H9 (cell line): ENCODE data around the gene C11orf86. TPM values are rescaled to one million over a fixed set of nuclear protein-coding genes. Genes with fewer than 3 reads are reported as not detected.

Experiments
- DNase-seq: peaks from one replicate; pipeline ENCODE4 v3.0.0-alpha.2; 2017
- H2AFZ ChIP-seq: one replicate; pipeline ENCODE4 v1.6.1; 2013; ENCODE audit warnings: mild to moderate bottlenecking, low read length, control low read depth, moderate library complexity
- H2AK5ac ChIP-seq: 2 replicates; pipeline ENCODE4 v1.6.1; 2013; ENCODE audit warnings: low read length, control low read depth, mixed read lengths; ENCODE audit not compliant: insufficient read length
- H2BK120ac ChIP-seq: one replicate; pipeline ENCODE4 v1.6.1; 2013; ENCODE audit warnings: low read depth, mild to moderate bottlenecking, low read length, control low read depth, inconsistent platforms; ENCODE audit not compliant: poor library complexity, severe bottlenecking
- H2BK12ac ChIP-seq: 2 replicates; pipeline ENCODE4 v1.6.1; 2013; ENCODE audit warnings: low read length, control low read depth, mixed read lengths, low read depth; ENCODE audit not compliant: insufficient read length
- H2BK15ac ChIP-seq: 2 replicates; pipeline ENCODE4 v1.6.1; 2013; ENCODE audit warnings: low read depth, low read length, control low read depth
- H2BK20ac ChIP-seq: one replicate; pipeline ENCODE4 v1.6.1; 2013; ENCODE audit warnings: low read depth, mild to moderate bottlenecking, low read length, control low read depth, inconsistent platforms; ENCODE audit not compliant: poor library complexity, severe bottlenecking
- H2BK5ac ChIP-seq: 2 replicates; pipeline ENCODE4 v1.6.1; 2013; ENCODE audit warnings: low read length, control low read depth, mixed read lengths; ENCODE audit not compliant: insufficient read length
- H3K14ac ChIP-seq: 2 replicates; pipeline ENCODE4 v1.6.1; 2013; ENCODE audit warnings: low read length, control low read depth; ENCODE audit not compliant: insufficient read depth
- H3K18ac ChIP-seq: 2 replicates; pipeline ENCODE4 v1.6.1; 2013; ENCODE audit warnings: low read depth, mild to moderate bottlenecking, mixed read lengths, low read length, control low read depth; ENCODE audit not compliant: insufficient read length
- H3K23ac ChIP-seq: 2 replicates; pipeline ENCODE4 v1.6.1; 2013; ENCODE audit warnings: low read length, control low read depth, mixed read lengths, low read depth; ENCODE audit not compliant: insufficient read length
- H3K23me2 ChIP-seq: 2 replicates; pipeline ENCODE4 v1.6.1; 2013; ENCODE audit warnings: low read depth, mild to moderate bottlenecking, mixed read lengths, low read length, control low read depth; ENCODE audit not compliant: insufficient read length, poor library complexity, severe bottlenecking
- H3K27ac ChIP-seq: 2 replicates; pipeline ENCODE4 v1.5.1; 2013; ENCODE audit warnings: low read length, control low read depth, mixed read lengths, low read depth; ENCODE audit not compliant: insufficient read length
- H3K27me3 ChIP-seq: 2 replicates; pipeline ENCODE4 v1.6.1; 2013; ENCODE audit warnings: low read length, control low read depth, inconsistent platforms; ENCODE audit not compliant: insufficient read depth
- H3K4ac ChIP-seq: 2 replicates; pipeline ENCODE4 v1.6.1; 2013; ENCODE audit warnings: low read depth, mild to moderate bottlenecking, control low read depth, inconsistent platforms, low read length, moderate library complexity
- H3K4me1 ChIP-seq: 2 replicates; pipeline ENCODE4 v1.6.1; 2013; ENCODE audit warnings: low read length, control low read depth, inconsistent platforms; ENCODE audit not compliant: insufficient read depth
- H3K4me2 ChIP-seq: 2 replicates; pipeline ENCODE4 v1.6.1; 2013; ENCODE audit warnings: low read length, control low read depth, mixed read lengths; ENCODE audit not compliant: insufficient read length, insufficient read depth
- H3K56ac ChIP-seq: 2 replicates; pipeline ENCODE4 v1.6.1; 2013; ENCODE audit warnings: low read depth, mild to moderate bottlenecking, mixed read lengths, low read length, control low read depth; ENCODE audit not compliant: insufficient read length
- H3K79me1 ChIP-seq: 2 replicates; pipeline ENCODE4 v1.6.1; 2013; ENCODE audit warnings: low read depth, mild to moderate bottlenecking, moderate library complexity, low read length, control low read depth, inconsistent platforms; ENCODE audit not compliant: insufficient read depth, poor library complexity, severe bottlenecking
- H3K79me2 ChIP-seq: 2 replicates; pipeline ENCODE4 v1.6.1; 2013; ENCODE audit warnings: low read length, control low read depth, inconsistent platforms; ENCODE audit not compliant: insufficient read depth
- H3K9ac ChIP-seq: 2 replicates; pipeline ENCODE4 v1.6.1; 2013; ENCODE audit warnings: low read length, control low read depth, mixed read lengths; ENCODE audit not compliant: insufficient read length; ENCODE audit errors: extremely low read depth
- H3K9me3 ChIP-seq: one replicate; pipeline ENCODE4 v1.6.1; 2013; ENCODE audit warnings: low read depth, low read length, inconsistent platforms; ENCODE audit not compliant: control insufficient read depth
- H3T11ph ChIP-seq: one replicate; pipeline ENCODE4 v1.6.1; 2013; ENCODE audit warnings: mild to moderate bottlenecking, low read length, control low read depth, inconsistent platforms
- H4K20me1 ChIP-seq: one replicate; pipeline ENCODE4 v1.6.1; 2013; ENCODE audit not compliant: control insufficient read depth, insufficient read length, insufficient read depth
- H4K5ac ChIP-seq: 2 replicates; pipeline ENCODE4 v1.6.1; 2013; ENCODE audit warnings: low read depth, mild to moderate bottlenecking, mixed read lengths, low read length, control low read depth; ENCODE audit not compliant: insufficient read length
- H4K8ac ChIP-seq: replicated peaks from 2 replicates; pipeline ENCODE4 v1.6.1; 2013; ENCODE audit warnings: low read length, control low read depth, mixed read lengths, low read depth; ENCODE audit not compliant: insufficient read length
- H4K91ac ChIP-seq: 2 replicates; pipeline ENCODE4 v1.6.1; 2013; ENCODE audit warnings: low read depth, mild to moderate bottlenecking, moderate library complexity, mixed read lengths, low read length, control low read depth; ENCODE audit not compliant: insufficient read length
- H3K27ac Mint-ChIP-seq, 3 experiments: 2 replicates in 2 of 3; 3 replicates in 1 of 3; pipeline ENCODE4 v1.8.0; 2020 to 2021; ENCODE audit warnings: mixed read lengths in 3 of 3, mild to moderate bottlenecking in 1 of 3, moderate library complexity in 1 of 3
- H3K27me3 Mint-ChIP-seq: 2 replicates; pipeline ENCODE4 v1.8.0; 2021; ENCODE audit warnings: low read depth, mild to moderate bottlenecking, moderate library complexity, mixed read lengths
- H3K36me3 Mint-ChIP-seq, 3 experiments: 2 replicates in 2 of 3; 3 replicates in 1 of 3; pipeline ENCODE4 v1.8.0; 2020 to 2021; ENCODE audit warnings: low read depth in 3 of 3, mixed read lengths in 3 of 3; ENCODE audit not compliant: insufficient read depth in 1 of 3
- H3K4me1 Mint-ChIP-seq, 2 experiments: 2 replicates each; pipeline ENCODE4 v1.8.0; 2020; ENCODE audit warnings: mixed read lengths in 2 of 2
- H3K4me3 Mint-ChIP-seq, 2 experiments: 2 replicates in 1 of 2; 3 replicates in 1 of 2; pipeline ENCODE4 v1.8.0; 2020 to 2021; ENCODE audit warnings: mild to moderate bottlenecking in 2 of 2, mixed read lengths in 2 of 2, moderate library complexity in 1 of 2
- H3K9me3 Mint-ChIP-seq, 2 experiments: 2 replicates in 1 of 2; 3 replicates in 1 of 2; pipeline ENCODE4 v1.8.0; 2020; ENCODE audit warnings: mild to moderate bottlenecking in 2 of 2, mixed read lengths in 2 of 2, moderate library complexity in 1 of 2
- CTCF ChIP-seq: fragments of 200-600 bp; sonication (generic); conservative IDR thresholded peaks from 3 replicates; pipeline ENCODE4 v1.8.0; 2021; ENCODE audit warnings: antibody characterized with exemption, mild to moderate bottlenecking
- WGBS: extraction: QIAGEN DNeasy Blood & Tissue Kit; methylation state at CpG from one replicate; pipeline ENCODE4 v1.1.7; 2013; ENCODE audit warnings: missing lambda C conversion rate, low lambda C conversion rate, mixed read lengths; ENCODE audit not compliant: insufficient read length; ENCODE audit errors: extremely low coverage; 5-methylcytosine and 5-hydroxymethylcytosine counted together
- total RNA-seq: library from RNA; stranded (reverse); gene quantifications from 2 replicates; pipeline ENCODE4 v1.2.1, GENCODE V29; 2021

The C11orf86 gene
- total RNA-seq, 1 experiment from 2014 or later: not detected

GRCh38 chr11:66951135-66951534 is 24.0 kb upstream of the C11orf86 start:
- peak overlapping the region in 2 of 3 experiments; percentile 30 to 61; a peak in 3 of 7 replicates for H3K27ac Mint-ChIP-seq
- no peak overlapping the region for H4K5ac ChIP-seq
- peak; percentile 67 for DNase-seq
- no peak overlapping the region for H3K4me2 ChIP-seq
- H3K9ac ChIP-seq: no peak overlapping the region
- H3K4me3 Mint-ChIP-seq: no peak overlapping the region; a peak in 1 of 5 replicates
- H2BK5ac ChIP-seq: no peak overlapping the region
- H3T11ph ChIP-seq: no peak overlapping the region
- H3K14ac ChIP-seq: no peak overlapping the region; the same call in 1 of the 2 replicates
- H3K79me1 ChIP-seq: no peaks in the 10 kb centered on the region
- no peaks in the 10 kb centered on the region for H3K23me2 ChIP-seq
- no peak overlapping the region for H2BK120ac ChIP-seq
- no peak overlapping the region for H2AFZ ChIP-seq
- peak; percentile 55 for TF ChIP-seq CTCF
- no peaks in the 10 kb centered on the region for H3K4me1 ChIP-seq
- no peak overlapping the region for H2AK5ac ChIP-seq
- no CpG with 5 or more reads among the region's 10 CpGs for WGBS
- H3K56ac ChIP-seq: no peak overlapping the region
- no peak overlapping the region for H4K91ac ChIP-seq
- H2BK12ac ChIP-seq: no peak overlapping the region
- peaks cover 22 to 25% of the 10 kb centered on the region in 2 experiments for H3K4me1 Mint-ChIP-seq
- H3K27me3 ChIP-seq: no peaks in the 10 kb centered on the region
- H3K9me3 ChIP-seq: no peaks in the 10 kb centered on the region
- no peak overlapping the region for H3K23ac ChIP-seq
- no peaks in the 10 kb centered on the region for H3K79me2 ChIP-seq
- no peaks in the 10 kb centered on the region for H3K9me3 Mint-ChIP-seq
- no peaks in the 10 kb centered on the region; the same call in 1 of the 2 replicates for H3K27me3 Mint-ChIP-seq
- H2BK15ac ChIP-seq: no peak overlapping the region; the same call in 1 of the 2 replicates
- no peak overlapping the region for H3K4ac ChIP-seq
- no peak overlapping the region for H3K27ac ChIP-seq
- H2BK20ac ChIP-seq: no peak overlapping the region
- H4K20me1 ChIP-seq: no peaks in the 10 kb centered on the region
- no peak overlapping the region for H3K18ac ChIP-seq
- peaks cover 0 to 17% (median 11%) of the 10 kb centered on the region in 3 experiments for H3K36me3 Mint-ChIP-seq
- H4K8ac ChIP-seq: no peak overlapping the region
